ENCODE data around the gene KCNS1. TPM values are rescaled to one million over a fixed set of nuclear protein-coding genes. Genes with fewer than 3 reads are reported as not detected.

Gene KCNS1
- polyA plus RNA-seq, 4 donors, result 0.51 to 0.65 (median 0.52) TPM

- DNase-seq (ENCODE audit: low read depth in 4 of 4, low spot score in 2 of 4), result no peak
These were observed 48.1 kb downstream of the KCNS1 start for GRCh38 chr20:45052698-45053429.

GRCh38 chr20:45051204-45052060 lies 49.5 kb downstream of the KCNS1 start:
- DNase-seq (ENCODE audit: low read depth in 4 of 4, low spot score in 2 of 4), result no peak

GRCh38 chr20:45049904-45050471 lies 50.9 kb downstream of the KCNS1 start:
- DNase-seq (ENCODE audit: low read depth in 4 of 4, low spot score in 2 of 4), result no peak

GRCh38 chr20:45049438-45049837 lies 51.5 kb downstream of the KCNS1 start:
- DNase-seq (ENCODE audit: low read depth in 4 of 4, low spot score in 2 of 4), result no peak

- no peak for DNase-seq (ENCODE audit: low read depth in 4 of 4, low spot score in 2 of 4)
These were observed 53.3 kb downstream of the KCNS1 start for GRCh38 chr20:45047581-45048119.

- DNase-seq (ENCODE audit: low read depth in 4 of 4, low spot score in 2 of 4), result no peak
These were observed 56.3 kb downstream of the KCNS1 start for GRCh38 chr20:45044601-45045000.

GRCh38 chr20:45044084-45044573 lies 56.8 kb downstream of the KCNS1 start:
- DNase-seq (ENCODE audit: low read depth in 4 of 4, low spot score in 2 of 4), result peak in 3 of 4 donors; percentile 11 to 50 (median 26)

GRCh38 chr20:45042978-45043377 lies 57.9 kb downstream of the KCNS1 start:
- no peak for DNase-seq (ENCODE audit: low read depth in 4 of 4, low spot score in 2 of 4)

Other genes with a start within 250 kb of the KCNS1 start
- 100 to 1,000 TPM; 205 to 231 (median 216) TPM for gene YWHAB, start 215.4 kb downstream of the KCNS1 start, polyA plus RNA-seq (ENCODE audit: insufficient read length in 4 of 4)
- 100 to 1,000 TPM in 1 of 4 donors, 10 to 100 TPM in 3; 25.2 to 104 (median 49.4) TPM for gene PABPC1L, start 191.1 kb downstream of the KCNS1 start, polyA plus RNA-seq (ENCODE audit: insufficient read length in 4 of 4)
- 10 to 100 TPM; 37.3 to 43.7 (median 41.1) TPM for gene TOMM34, start 140.7 kb downstream of the KCNS1 start, polyA plus RNA-seq (ENCODE audit: insufficient read length in 4 of 4)
- gene STK4, start 134.6 kb downstream of the KCNS1 start, polyA plus RNA-seq (ENCODE audit: insufficient read length in 4 of 4), result 10 to 100 TPM; 15.5 to 21.1 (median 18.2) TPM
- not detected for gene WFDC5, start 14.0 kb upstream of the KCNS1 start, polyA plus RNA-seq (ENCODE audit: insufficient read length in 4 of 4)
- gene WFDC12, start 23.3 kb upstream of the KCNS1 start, polyA plus RNA-seq (ENCODE audit: insufficient read length in 4 of 4), result not detected
- gene PI3, start 73.8 kb upstream of the KCNS1 start, polyA plus RNA-seq (ENCODE audit: insufficient read length in 4 of 4), result under 1 TPM in 1 of 4 donors, not detected in 3; 0.27 TPM
- not detected for gene SEMG1, start 105.9 kb upstream of the KCNS1 start, polyA plus RNA-seq (ENCODE audit: insufficient read length in 4 of 4)
- under 1 TPM in 1 of 4 donors, not detected in 3; 0.06 TPM for gene SEMG2, start 120.2 kb upstream of the KCNS1 start, polyA plus RNA-seq (ENCODE audit: insufficient read length in 4 of 4)
- under 1 TPM in 2 of 4 donors, not detected in 2; 0.38 to 0.52 TPM for gene SLPI, start 153.4 kb upstream of the KCNS1 start, polyA plus RNA-seq (ENCODE audit: insufficient read length in 4 of 4)
- not detected for gene RBPJL, start 205.7 kb upstream of the KCNS1 start, polyA plus RNA-seq (ENCODE audit: insufficient read length in 4 of 4)
- under 1 TPM; 0.19 to 0.52 (median 0.31) TPM for gene MATN4, start 207.2 kb upstream of the KCNS1 start, polyA plus RNA-seq (ENCODE audit: insufficient read length in 4 of 4)
- 100 to 1,000 TPM; 152 to 172 (median 165) TPM for gene SDC4, start 247.3 kb upstream of the KCNS1 start, polyA plus RNA-seq (ENCODE audit: insufficient read length in 4 of 4)